Neural cell (in vitro differentiated cells): Measurements from ENCODE around the gene PKP3. TPM values are rescaled to one million over a fixed set of nuclear protein-coding genes. Genes with fewer than 3 reads are reported as not detected.

ENCODE experiments used
- H2AFZ ChIP-seq: fragments of 200-600, 300-800 bp; sonication (generic), shearing (Covaris generic); 2 replicates; pipeline ENCODE4 v1.6.0; 2014; ENCODE audit warnings: low read depth, mild to moderate bottlenecking, antibody characterized with exemption, low read length, moderate library complexity
- H3F3A ChIP-seq: fragments of 200-600 bp; shearing (Covaris generic); 2 replicates; pipeline ENCODE4 v1.6.1; 2016; ENCODE audit warnings: mild to moderate bottlenecking, moderate library complexity, mixed read lengths, antibody characterized with exemption, low read length; ENCODE audit not compliant: insufficient read depth, poor library complexity, severe bottlenecking
- H3K27ac ChIP-seq: fragments of 200-600, 300-800 bp; sonication (generic), shearing (Covaris generic); 2 replicates; pipeline ENCODE4 v1.5.1; 2014; ENCODE audit warnings: mild to moderate bottlenecking, low read length, moderate library complexity
- H3K27me3 ChIP-seq: fragments of 300-800, 200-600 bp; sonication (generic), shearing (Covaris generic); 2 replicates; pipeline ENCODE4 v1.6.0; 2014; ENCODE audit warnings: mild to moderate bottlenecking, low read depth, low read length, moderate library complexity; ENCODE audit not compliant: insufficient read depth
- H3K36me3 ChIP-seq: fragments of 300-800, 200-600 bp; sonication (generic), shearing (Covaris generic); 2 replicates; pipeline ENCODE4 v1.5.1; 2014; ENCODE audit warnings: mild to moderate bottlenecking, antibody characterized with exemption, low read length, moderate library complexity; ENCODE audit not compliant: insufficient read depth
- H3K4me2 ChIP-seq: fragments of 300-800, 200-600 bp; sonication (generic), shearing (Covaris generic); 2 replicates; pipeline ENCODE4 v1.6.0; 2014; ENCODE audit warnings: mild to moderate bottlenecking, low read length
- H3K4me3 ChIP-seq: fragments of 300-800, 200-600 bp; sonication (generic), shearing (Covaris generic); 2 replicates; pipeline ENCODE4 v1.5.1; 2014; ENCODE audit warnings: mild to moderate bottlenecking, low read length, moderate library complexity
- H3K79me2 ChIP-seq: fragments of 200-600 bp; shearing (Covaris generic); replicated peaks from 2 replicates; pipeline ENCODE4 v1.6.0; 2014; ENCODE audit warnings: mild to moderate bottlenecking, low read length, moderate library complexity; ENCODE audit not compliant: insufficient read depth
- H3K9ac ChIP-seq: fragments of 300-800, 200-600 bp; sonication (generic), shearing (Covaris generic); 2 replicates; pipeline ENCODE4 v1.6.1; 2016; ENCODE audit warnings: mild to moderate bottlenecking, low read length, mixed read lengths
- H3K9me2 ChIP-seq: fragments of 200-600 bp; shearing (Covaris generic); 2 replicates; pipeline ENCODE4 v1.6.1; 2016; ENCODE audit warnings: mild to moderate bottlenecking, low read length, mixed read lengths; ENCODE audit not compliant: insufficient read depth
- H3K9me3 ChIP-seq: fragments of 200-600, 300-800 bp; sonication (generic), shearing (Covaris generic); 2 replicates; pipeline ENCODE4 v1.6.1; 2016; ENCODE audit warnings: mild to moderate bottlenecking, mixed run types, low read length, moderate library complexity, mixed read lengths
- H4K20me1 ChIP-seq: fragments of 200-600 bp; shearing (Covaris generic); 2 replicates; pipeline ENCODE4 v1.6.1; 2016; ENCODE audit warnings: mild to moderate bottlenecking, mixed run types; ENCODE audit not compliant: insufficient read depth
- CTCF ChIP-seq: fragments of 450-650 bp; IDR thresholded peaks from 2 replicates; pipeline ENCODE4 v1.5.1; 2014; ENCODE audit warnings: antibody characterized with exemption, mild to moderate bottlenecking, moderate library complexity; ENCODE audit not compliant: poor library complexity, severe bottlenecking
- EP300 ChIP-seq: fragments of 450-650 bp; conservative IDR thresholded peaks from 2 replicates; pipeline ENCODE4 v1.6.1; 2014; ENCODE audit warnings: antibody characterized with exemption, mild to moderate bottlenecking, moderate library complexity; ENCODE audit not compliant: poor library complexity, severe bottlenecking
- EZH2 ChIP-seq: fragments of 200-600, 300-800 bp; shearing (Covaris generic), sonication (generic); IDR thresholded peaks from 2 replicates; pipeline ENCODE4 v1.6.1; 2014; ENCODE audit warnings: antibody characterized with exemption, low read length, borderline replicate concordance, mild to moderate bottlenecking; ENCODE audit not compliant: insufficient read depth, poor library complexity, severe bottlenecking
- MXI1 ChIP-seq: fragments of 450-650 bp; conservative IDR thresholded peaks from 2 replicates; pipeline ENCODE4 v1.6.1; 2014; ENCODE audit warnings: antibody characterized with exemption, mild to moderate bottlenecking; ENCODE audit not compliant: poor library complexity, severe bottlenecking
- POLR2AphosphoS5 ChIP-seq: IDR thresholded peaks from 2 replicates; pipeline ENCODE4 v1.6.1; 2012
- RAD21 ChIP-seq: fragments of 450-650 bp; conservative IDR thresholded peaks from 2 replicates; pipeline ENCODE4 v1.6.1; 2014; ENCODE audit warnings: antibody characterized with exemption, mild to moderate bottlenecking, moderate library complexity
- REST ChIP-seq: IDR thresholded peaks from 2 replicates; pipeline ENCODE4 v1.6.1; 2012; ENCODE audit warnings: borderline replicate concordance
- SMC3 ChIP-seq: fragments of 450-650 bp; conservative IDR thresholded peaks from 2 replicates; pipeline ENCODE4 v1.6.1; 2014; ENCODE audit warnings: antibody characterized with exemption, mild to moderate bottlenecking, moderate library complexity; ENCODE audit not compliant: poor library complexity
- TAF1 ChIP-seq: IDR thresholded peaks from 2 replicates; pipeline ENCODE4 v1.6.1; 2012; ENCODE audit warnings: low read depth
- polyA plus RNA-seq: library from polyadenylated mRNA; depleted of rRNA; stranded (reverse); fragments of >200 nt; gene quantifications from 2 replicates; pipeline ENCODE4 v1.2.3, GENCODE V29; 2014

Gene PKP3
- polyA plus RNA-seq, 1 donor from 2014 or later = not detected

- Histone ChIP-seq H3K4me3 (no peak overlapping the region), H3F3A (no peaks in the 10 kb centered on the region), H3K79me2 (no peaks in the 10 kb centered on the region), H3K4me2 (no peak overlapping the region), H3K36me3 (no peaks in the 10 kb centered on the region), H2AFZ (no peak overlapping the region), H4K20me1 (no peaks in the 10 kb centered on the region), H3K27ac (no peak overlapping the region), H3K9ac (no peak overlapping the region), H3K9me3 (no peaks in the 10 kb centered on the region), H3K27me3 (no peaks in the 10 kb centered on the region), H3K9me2 (no peaks in the 10 kb centered on the region)
- TF ChIP-seq REST = no peak
- TF ChIP-seq TAF1 = no peak
- TF ChIP-seq CTCF = no peak
- TF ChIP-seq POLR2AphosphoS5 = no peak
- no peak for TF ChIP-seq EZH2
- no peak for TF ChIP-seq SMC3
- TF ChIP-seq EP300 = no peak
- TF ChIP-seq MXI1 = no peak
- TF ChIP-seq RAD21 = no peak
These were observed 9.2 kb downstream of the PKP3 start for GRCh38 chr11:403021-403760.

- Histone ChIP-seq H3K27ac (no peak overlapping the region), H3K36me3 (no peaks in the 10 kb centered on the region), H3K4me3 (no peak overlapping the region), H3F3A (no peaks in the 10 kb centered on the region), H2AFZ (no peak overlapping the region), H3K4me2 (no peak overlapping the region), H3K9ac (no peak overlapping the region), H3K9me2 (no peaks in the 10 kb centered on the region), H3K9me3 (no peaks in the 10 kb centered on the region), H4K20me1 (no peaks in the 10 kb centered on the region), H3K79me2 (no peaks in the 10 kb centered on the region), H3K27me3 (no peaks in the 10 kb centered on the region)
- TF ChIP-seq RAD21 (no peak), CTCF (no peak), REST (no peak), MXI1 (no peak), POLR2AphosphoS5 (no peak), EP300 (no peak), EZH2 (no peak), SMC3 (no peak), TAF1 (no peak)
These were observed 9.9 kb downstream of the PKP3 start for GRCh38 chr11:403761-404431.
